GM12878 (cell line): Measurements from ENCODE around the gene SRSF5. TPM values are rescaled to one million over a fixed set of nuclear protein-coding genes. Genes with fewer than 3 reads are reported as not detected.
A peak's percentile ranks its signal among the peaks of the same experiment; 100 is the strongest.

Source experiments
- ATAC-seq: fragments of 200-7000 bp; cut with Tn5 transposase; 3 replicates; pipeline ENCODE4 v1.9.1; 2020; ENCODE audit warnings: mild to moderate bottlenecking, moderate library complexity
- BruUV-seq: library from RNA; stranded (reverse); fragments of 400-500 nt; replicated peaks from 2 replicates; lab custom pipeline; 2021; lab: Mats Ljungman, UMichigan
- CTCF ChIA-PET: fragments of 300-600 bp; sonication (Branson Sonifier 250); formaldehyde crosslinking; extraction: SDS; loops from one replicate; lab custom pipeline; 2021; ENCODE audit warnings: inconsistent platforms; lab: Yijun Ruan, JAX
- POLR2A ChIA-PET: fragments of 350-600 bp; formaldehyde crosslinking; extraction: SDS; loops from one replicate; lab custom pipeline; 2021; ENCODE audit warnings: inconsistent platforms; lab: Charles Lee
- RAD21 ChIA-PET: fragments of 300-600 bp; sonication (Branson Sonifier 250); formaldehyde crosslinking; loops from one replicate; lab custom pipeline; 2023; ENCODE audit warnings: antibody characterized with exemption; ENCODE audit not compliant: unreplicated experiment; lab: Charles Lee
- SMC1A ChIA-PET: fragments of 300-600 bp; sonication (Branson Sonifier 250); formaldehyde crosslinking; loops from one replicate; lab custom pipeline; 2023; ENCODE audit not compliant: unreplicated experiment, uncharacterized antibody; lab: Charles Lee
- DNase-seq: peaks from one replicate; pipeline ENCODE4 v3.0.0-alpha.2; 2011; ENCODE audit warnings: low read depth, low spot score
- FAIRE-seq: peaks from 3 replicates; lab custom pipeline; 2011; peaks lifted over from hg19 to GRCh38; lab: Jason Lieb, UNC
- H2AFZ ChIP-seq: 2 replicates; pipeline ENCODE4 v1.6.0; 2011; ENCODE audit warnings: low read depth, low read length, control low read depth; ENCODE audit not compliant: control insufficient read depth
- H3K27ac ChIP-seq: 2 replicates; pipeline ENCODE4 v1.5.1; 2011; ENCODE audit warnings: control low read depth; ENCODE audit not compliant: control insufficient read depth, insufficient read depth
- H3K27me3 ChIP-seq, 2 experiments: replicated peaks in 1 of 2; 2 replicates each; pipeline versions ENCODE4 v1.6.0 to v1.6.1; 2011; ENCODE audit warnings: low read length in 1 of 2; ENCODE audit not compliant: control insufficient read depth in 2 of 2, insufficient read depth in 2 of 2
- H3K36me3 ChIP-seq, 2 experiments: 2 replicates each; pipeline ENCODE4 v1.5.1; 2011; ENCODE audit warnings: low read length in 1 of 2; ENCODE audit not compliant: control insufficient read depth in 2 of 2, insufficient read depth in 2 of 2
- H3K4me1 ChIP-seq: 2 replicates; pipeline ENCODE4 v1.6.1; 2011; ENCODE audit warnings: mild to moderate bottlenecking, low read length, moderate library complexity, mixed read lengths; ENCODE audit not compliant: control insufficient read depth, insufficient read depth
- H3K4me2 ChIP-seq: 2 replicates; pipeline ENCODE4 v1.6.0; 2011; ENCODE audit warnings: control low read depth; ENCODE audit not compliant: control insufficient read depth, insufficient read depth
- H3K4me3 ChIP-seq: fragments of 200-600 bp; sonication (generic); 2 replicates; pipeline ENCODE4 v1.5.1; 2016
- H3K79me2 ChIP-seq: 2 replicates; pipeline ENCODE4 v1.6.0; 2011; ENCODE audit warnings: low read length; ENCODE audit not compliant: control insufficient read depth, insufficient read depth
- H3K9ac ChIP-seq: 2 replicates; pipeline ENCODE4 v1.8.0; 2011; ENCODE audit warnings: low read length, control low read depth, mixed read lengths; ENCODE audit not compliant: control insufficient read depth, insufficient read depth
- H3K9me3 ChIP-seq: replicated peaks from 3 replicates; pipeline ENCODE4 v1.5.1; 2011; ENCODE audit warnings: mild to moderate bottlenecking, low read length; ENCODE audit not compliant: control insufficient read depth, insufficient read depth
- H4K20me1 ChIP-seq: 2 replicates; pipeline ENCODE4 v1.6.0; 2011; ENCODE audit not compliant: control insufficient read depth, insufficient read depth
- BMI1 ChIP-seq: fragments of 450-650 bp; IDR thresholded peaks from 2 replicates; pipeline ENCODE4 v1.6.1; 2016; ENCODE audit warnings: mild to moderate bottlenecking, moderate library complexity, borderline replicate concordance
- EP300 ChIP-seq, 2 experiments: fragments of 150-350 bp in 1 of 2; IDR thresholded peaks; 2 replicates each; pipeline ENCODE4 v1.6.1; 2011 to 2012; ENCODE audit warnings: low read depth in 2 of 2, low read length in 2 of 2, borderline replicate concordance in 1 of 2, improper control_type of control experiment in 1 of 2, inconsistent platforms in 1 of 2; ENCODE audit not compliant: control insufficient read depth in 1 of 2
- GATAD2B ChIP-seq: fragments of 450-650 bp; conservative IDR thresholded peaks from 2 replicates; pipeline ENCODE4 v1.6.1; 2017; ENCODE audit warnings: low read depth, mild to moderate bottlenecking, moderate library complexity
- MYC ChIP-seq: IDR thresholded peaks from 2 replicates; pipeline ENCODE4 v1.6.1; 2011; ENCODE audit warnings: mild to moderate bottlenecking, low read length, moderate library complexity, inconsistent platforms; ENCODE audit not compliant: insufficient read depth, insufficient replicate concordance, insufficient read length, severe bottlenecking
- RUNX3 ChIP-seq: IDR thresholded peaks from 2 replicates; pipeline ENCODE4 v1.6.1; 2012; ENCODE audit warnings: low read length, inconsistent platforms
- SPI1 ChIP-seq: IDR thresholded peaks from 2 replicates; pipeline ENCODE4 v1.6.1; 2011; ENCODE audit warnings: low read depth, mild to moderate bottlenecking, low read length, moderate library complexity, borderline replicate concordance; ENCODE audit not compliant: insufficient read depth
- WGBS: methylation state at CpG from one replicate; pipeline ENCODE4 v1.1.6; 2016; ENCODE audit warnings: low lambda C conversion rate; ENCODE audit not compliant: insufficient replicate concordance, insufficient coverage; ENCODE audit errors: missing lambda C conversion rate; 5-methylcytosine and 5-hydroxymethylcytosine counted together
- in situ Hi-C: fragments of 300-500 bp; cut with MboI; formaldehyde crosslinking; loops from 9 replicates; pipeline ENCODE4 v1.14.3; 2018; ENCODE audit warnings: mixed read lengths
- intact Hi-C: fragments of 100-400 bp; cut with micrococcal nuclease; formaldehyde crosslinking; loops from one replicate; pipeline ENCODE4 v1.14.2; 2022; ENCODE audit not compliant: unreplicated experiment
- polyA plus RNA-seq, 11 experiments: library from polyadenylated mRNA; depleted of rRNA in 4 of 11; unstranded in 6 of 11; stranded (reverse) in 5 of 11; fragments of >200 nt; fragmentation: Nextera tagmentation in 4 of 11; fragmentation: Illumina TruSeq in 1 of 11; extraction: Ambion mirVana in 4 of 11; extraction: Trizol in 1 of 11; gene quantifications; 1 replicate in 1 of 11; 2 replicates in 10 of 11; pipeline versions ENCODE4 v1.2.1 to v1.2.3, GENCODE V29; 2011 to 2016; ENCODE audit warnings: inconsistent platforms in 2 of 11, missing spikeins in 2 of 11, low read depth in 1 of 11
- total RNA-seq, 4 experiments: library from RNA; depleted of rRNA in 3 of 4; stranded (reverse); fragments of >200 nt in 3 of 4; fragmentation: Illumina TruSeq in 1 of 4; extraction: Trizol in 1 of 4; gene quantifications; 2 replicates each; pipeline versions ENCODE4 v1.2.1 to v1.2.3, GENCODE V29; 2013 to 2021

Gene SRSF5
- total and polyA plus RNA-seq, 10 of the 15 experiments (the other 5 are each of a cell fraction or from before 2014, with no cell fraction given) = 136 to 453 (median 275) TPM

DNA sequence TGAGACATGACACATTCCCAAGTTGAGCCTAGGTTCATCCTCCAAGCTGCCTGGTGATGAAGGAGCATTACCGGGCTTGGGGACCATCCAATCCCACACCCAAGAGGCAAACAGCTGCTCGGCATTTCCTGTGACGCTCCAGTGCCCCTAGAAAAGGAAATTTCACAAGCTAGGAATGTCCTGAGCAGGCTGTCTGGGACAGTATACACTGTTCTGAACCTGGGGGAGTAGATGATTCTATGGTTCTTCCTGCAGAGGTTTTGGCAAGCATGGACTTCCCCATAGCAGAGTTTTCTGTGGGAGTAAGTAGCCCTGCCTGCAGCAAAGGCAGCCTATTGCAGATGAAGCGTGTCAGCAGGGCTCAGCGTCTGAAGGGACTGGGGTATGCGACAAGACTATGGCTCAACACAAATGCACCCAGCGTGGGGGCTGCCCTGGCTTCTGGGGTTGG, 47.4 kb upstream of the SRSF5 start:
- H3K4me3 ChIP-seq = no peak overlapping the region
- DNase-seq (no peak), FAIRE-seq (no peak), ATAC-seq (peak; percentile 21)
- no peaks in the 10 kb centered on the region for H4K20me1 ChIP-seq
- no peaks in the 10 kb centered on the region for H3K4me1 ChIP-seq
- RAD21 ChIA-PET = interaction anchor here (0.5 to 4.0 kb wide), 5 partner anchors 9 to 127 kb away, joined by 3 to 15 read pairs (median 4); no protein-coding TSS in a partner anchor
- TF ChIP-seq EP300 (IDR thresholded peaks at IDR 0.05; ENCODE audit: borderline replicate concordance in 1 of 2, control insufficient read depth in 1 of 2, low read depth in 2 of 2, low read length in 2 of 2) (no peak), BMI1 (no peak), GATAD2B (no peak), SPI1 (peak; percentile 15; the same call in 1 of the 2 replicates), MYC (no peak), RUNX3 (no peak)
- no peak overlapping the region for H3K4me2 ChIP-seq
- POLR2A ChIA-PET = interaction anchor here (0.8 to 1.2 kb wide), 2 partner anchors 112 to 114 kb away, joined by 3 read pairs; no protein-coding TSS in a partner anchor
- intact Hi-C loops = no loop called here
- CTCF ChIA-PET = interaction anchor here (0.8 to 4.8 kb wide), 6 partner anchors 10 to 135 kb away, joined by 3 to 34 read pairs (median 3); no protein-coding TSS in a partner anchor
- BruUV-seq = no TSS peak
- SMC1A ChIA-PET = interaction anchor here (0.7 to 5.1 kb wide), 6 partner anchors 10 to 134 kb away, joined by 3 to 30 read pairs (median 4); no protein-coding TSS in a partner anchor
- no peaks in the 10 kb centered on the region for H3K9me3 ChIP-seq
- in situ Hi-C loops = no loop called here
- no peak overlapping the region for H3K27ac ChIP-seq
- H3K36me3 ChIP-seq = peaks cover 0 to 2% of the 10 kb centered on the region in 2 experiments; a peak in 1 of 4 replicates
- H2AFZ ChIP-seq = no peak overlapping the region
- H3K27me3 ChIP-seq = no peaks in the 10 kb centered on the region
- WGBS = 52% methylated on average over 7 of the region's 7 CpGs
- H3K9ac ChIP-seq = no peak overlapping the region
- no peaks in the 10 kb centered on the region for H3K79me2 ChIP-seq
